Measurements from ENCODE around the gene GLRA3.

The GLRA3 gene

GRCh38 chr4:174826660-174827059 lies 2.4 kb downstream of the GLRA3 start:
- ChIA-PET CTCF (no interaction called here), POLR2A (no interaction called here)
- TF ChIP-seq, protein P1, sequence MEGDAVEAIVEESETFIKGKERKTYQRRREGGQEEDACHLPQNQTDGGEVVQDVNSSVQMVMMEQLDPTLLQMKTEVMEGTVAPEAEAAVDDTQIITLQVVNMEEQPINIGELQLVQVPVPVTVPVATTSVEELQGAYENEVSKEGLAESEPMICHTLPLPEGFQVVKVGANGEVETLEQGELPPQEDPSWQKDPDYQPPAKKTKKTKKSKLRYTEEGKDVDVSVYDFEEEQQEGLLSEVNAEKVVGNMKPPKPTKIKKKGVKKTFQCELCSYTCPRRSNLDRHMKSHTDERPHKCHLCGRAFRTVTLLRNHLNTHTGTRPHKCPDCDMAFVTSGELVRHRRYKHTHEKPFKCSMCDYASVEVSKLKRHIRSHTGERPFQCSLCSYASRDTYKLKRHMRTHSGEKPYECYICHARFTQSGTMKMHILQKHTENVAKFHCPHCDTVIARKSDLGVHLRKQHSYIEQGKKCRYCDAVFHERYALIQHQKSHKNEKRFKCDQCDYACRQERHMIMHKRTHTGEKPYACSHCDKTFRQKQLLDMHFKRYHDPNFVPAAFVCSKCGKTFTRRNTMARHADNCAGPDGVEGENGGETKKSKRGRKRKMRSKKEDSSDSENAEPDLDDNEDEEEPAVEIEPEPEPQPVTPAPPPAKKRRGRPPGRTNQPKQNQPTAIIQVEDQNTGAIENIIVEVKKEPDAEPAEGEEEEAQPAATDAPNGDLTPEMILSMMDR (IDR thresholded peaks at IDR 0.05; ENCODE audit: control extremely low read depth, extremely low read depth, low read depth, missing control alignments) = no peak
- DNase-seq (ENCODE audit: extremely low spot score) = no peak

DNA sequence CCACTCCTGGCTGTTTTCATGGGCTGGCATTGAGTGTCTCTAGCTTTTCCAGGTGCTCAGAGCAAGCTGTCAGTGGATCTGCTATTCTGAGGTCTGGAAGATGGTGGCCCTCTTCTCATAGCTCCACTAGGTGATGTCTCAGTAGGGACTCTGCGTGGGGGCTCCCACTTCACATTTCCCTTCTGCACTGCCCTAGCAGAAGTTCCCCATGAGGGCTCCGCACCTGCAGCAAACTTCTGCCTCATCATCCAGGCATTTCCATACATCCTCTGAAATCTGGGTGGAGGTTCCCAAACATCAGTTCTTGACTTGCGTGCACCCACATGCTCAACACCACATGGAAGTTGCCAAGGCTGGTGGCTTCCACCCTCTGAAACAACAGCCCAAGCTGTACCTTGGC lies 13.8 kb downstream of the GLRA3 start:
- no peak for DNase-seq (ENCODE audit: extremely low spot score)
- TF ChIP-seq, protein P1 (IDR thresholded peaks at IDR 0.05; ENCODE audit: control extremely low read depth, extremely low read depth, low read depth, missing control alignments) = no peak
- POLR2A ChIA-PET = no interaction called here
- CTCF ChIA-PET = interaction anchor here (1.3 kb wide), 1 partner anchor 10 kb away, joined by 5 read pairs; no protein-coding TSS in a partner anchor

DNA sequence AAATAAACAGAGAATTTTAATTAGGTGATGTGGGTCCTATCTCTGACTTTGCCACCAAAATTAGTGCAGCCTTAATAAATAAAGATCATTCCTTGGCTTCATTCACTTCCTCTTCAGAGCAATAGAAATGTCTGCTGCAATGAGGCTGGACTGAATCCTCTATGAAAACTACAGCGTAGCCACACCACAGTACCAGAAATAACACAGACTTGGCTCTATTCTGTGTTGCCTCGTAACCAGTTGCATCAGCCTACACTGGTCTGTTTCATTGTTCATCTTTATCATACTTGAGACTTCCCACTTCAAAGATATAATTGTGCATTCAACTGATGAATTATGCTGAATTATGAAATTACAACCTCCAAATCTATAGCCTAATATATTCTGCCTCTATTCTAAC lies 15.8 kb downstream of the GLRA3 start:
- no peak for DNase-seq (ENCODE audit: extremely low spot score)
- TF ChIP-seq, protein P1 (IDR thresholded peaks at IDR 0.05; ENCODE audit: control extremely low read depth, extremely low read depth, low read depth, missing control alignments) = no peak
- ChIA-PET POLR2A (no interaction called here), CTCF (interaction anchor here (1.5 kb wide), 1 partner anchor 25 kb away, joined by 4 read pairs; no protein-coding TSS in a partner anchor)

GRCh38 chr4:174810834-174811233 lies 18.2 kb downstream of the GLRA3 start:
- ChIA-PET POLR2A (no interaction called here), CTCF (no interaction called here)

GRCh38 chr4:174808836-174809235 lies 20.2 kb downstream of the GLRA3 start:
- ChIA-PET POLR2A (no interaction called here), CTCF (no interaction called here)
- TF ChIP-seq, protein P1 (IDR thresholded peaks at IDR 0.05; ENCODE audit: control extremely low read depth, extremely low read depth, low read depth, missing control alignments) = no peak
- DNase-seq (ENCODE audit: extremely low spot score) = no peak

More at GRCh38 chr4:174810834-174811233, 18.2 kb downstream of the GLRA3 start:
- TF ChIP-seq, protein P1 (IDR thresholded peaks at IDR 0.05; ENCODE audit: control extremely low read depth, extremely low read depth, low read depth, missing control alignments) = no peak
- no peak for DNase-seq (ENCODE audit: extremely low spot score)

GRCh38 chr4:174808119-174808518 lies 20.9 kb downstream of the GLRA3 start:
- no peak for DNase-seq (ENCODE audit: extremely low spot score)
- CTCF ChIA-PET = no interaction called here

More at GRCh38 chr4:174808119-174808518, 20.9 kb downstream of the GLRA3 start:
- TF ChIP-seq, protein P1 (IDR thresholded peaks at IDR 0.05; ENCODE audit: control extremely low read depth, extremely low read depth, low read depth, missing control alignments) = no peak
- POLR2A ChIA-PET = no interaction called here

Measured in GM10248 (cell line).